ENCODE data around the gene IFT80.
"Not testable (repeated sequence)": the region's sequence is repeated elsewhere in the genome, so short reads cannot be mapped to it uniquely, and the experiment has no call there.

- TF ChIP-seq, protein P1, sequence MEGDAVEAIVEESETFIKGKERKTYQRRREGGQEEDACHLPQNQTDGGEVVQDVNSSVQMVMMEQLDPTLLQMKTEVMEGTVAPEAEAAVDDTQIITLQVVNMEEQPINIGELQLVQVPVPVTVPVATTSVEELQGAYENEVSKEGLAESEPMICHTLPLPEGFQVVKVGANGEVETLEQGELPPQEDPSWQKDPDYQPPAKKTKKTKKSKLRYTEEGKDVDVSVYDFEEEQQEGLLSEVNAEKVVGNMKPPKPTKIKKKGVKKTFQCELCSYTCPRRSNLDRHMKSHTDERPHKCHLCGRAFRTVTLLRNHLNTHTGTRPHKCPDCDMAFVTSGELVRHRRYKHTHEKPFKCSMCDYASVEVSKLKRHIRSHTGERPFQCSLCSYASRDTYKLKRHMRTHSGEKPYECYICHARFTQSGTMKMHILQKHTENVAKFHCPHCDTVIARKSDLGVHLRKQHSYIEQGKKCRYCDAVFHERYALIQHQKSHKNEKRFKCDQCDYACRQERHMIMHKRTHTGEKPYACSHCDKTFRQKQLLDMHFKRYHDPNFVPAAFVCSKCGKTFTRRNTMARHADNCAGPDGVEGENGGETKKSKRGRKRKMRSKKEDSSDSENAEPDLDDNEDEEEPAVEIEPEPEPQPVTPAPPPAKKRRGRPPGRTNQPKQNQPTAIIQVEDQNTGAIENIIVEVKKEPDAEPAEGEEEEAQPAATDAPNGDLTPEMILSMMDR (IDR thresholded peaks at IDR 0.05): not testable (repeated sequence)
- not testable (repeated sequence) for TF ChIP-seq POLR2A (IDR thresholded peaks at IDR 0.05)
Measured at GRCh38 chr3:160240719-160241118, 158.3 kb downstream of the IFT80 start.
